ENCODE measurements around the gene FAM171A2.
"Not testable (repeated sequence)": the region's sequence is repeated elsewhere in the genome, so short reads cannot be mapped to it uniquely, and the experiment has no call there.

Gene FAM171A2

GRCh38 chr17:44343510-44344209 is 20.0 kb downstream of the FAM171A2 start:
- no peak for DNase-seq

- not testable (repeated sequence) for DNase-seq
Observed at GRCh38 chr17:44340553-44340952, 23.1 kb downstream of the FAM171A2 start.

- DNase-seq, result no peak
Observed at GRCh38 chr17:44338702-44339101, 25.0 kb downstream of the FAM171A2 start.

GRCh38 chr17:44335968-44336367 is 27.7 kb downstream of the FAM171A2 start:
- DNase-seq, result no peak

GRCh38 chr17:44335564-44335963 is 28.1 kb downstream of the FAM171A2 start:
- DNase-seq, result no peak

- DNase-seq, result no peak
Observed at GRCh38 chr17:44334727-44335126, 28.9 kb downstream of the FAM171A2 start.

- no peak for DNase-seq
Observed at GRCh38 chr17:44334315-44334714, 29.3 kb downstream of the FAM171A2 start.

GRCh38 chr17:44333371-44333770 is 30.3 kb downstream of the FAM171A2 start:
- DNase-seq, result no peak

GRCh38 chr17:44331249-44331760 is 32.3 kb downstream of the FAM171A2 start:
- DNase-seq, result peak; percentile 61

GRCh38 chr17:44330263-44330662 is 33.4 kb downstream of the FAM171A2 start:
- not testable (repeated sequence) for DNase-seq

- not testable (repeated sequence) for DNase-seq
Observed at GRCh38 chr17:44329516-44329915, 34.1 kb downstream of the FAM171A2 start.

- no peak for DNase-seq
Observed at GRCh38 chr17:44327715-44328449, 35.8 kb downstream of the FAM171A2 start.

- peak; percentile 98 for DNase-seq
Observed at GRCh38 chr17:44326861-44327444, 36.7 kb downstream of the FAM171A2 start.

GRCh38 chr17:44324571-44325275 is 38.9 kb downstream of the FAM171A2 start, which contains the start of gene SLC25A39:
Gene SLC25A39, minus strand, starts transcription at chr17:44324823. Its CDS starts 1,261 bp downstream, at chr17:44323562.
- DNase-seq, result peak; percentile 92

- DNase-seq, result no peak
Observed at GRCh38 chr17:44324092-44324570, 39.5 kb downstream of the FAM171A2 start.

- no peak for DNase-seq
Observed at GRCh38 chr17:44323359-44324091, 40.1 kb downstream of the FAM171A2 start.

GRCh38 chr17:44322236-44322895 is 41.3 kb downstream of the FAM171A2 start:
- DNase-seq, result no peak

GRCh38 chr17:44321246-44322120 is 42.2 kb downstream of the FAM171A2 start:
- no peak for DNase-seq

GRCh38 chr17:44320066-44320465 is 43.6 kb downstream of the FAM171A2 start:
- DNase-seq, result no peak
